Ascending aorta (tissue), 2 donors: ENCODE results near the gene SP6. TPM values are rescaled to one million over a fixed set of nuclear protein-coding genes. Genes with fewer than 3 reads are reported as not detected.
A peak's percentile ranks its signal among the peaks of the same experiment; 100 is the strongest.

Source experiments
- DNase-seq, 2 donors: peaks; one replicate each; pipeline ENCODE4 v3.0.0-alpha.2; 2019; ENCODE audit warnings: low spot score in 2 of 2
- H3K27ac ChIP-seq, 2 donors: fragments of 200-600 bp; sonication (generic); one replicate each; pipeline ENCODE4 v1.5.1; 2016 to 2017; ENCODE audit warnings: mild to moderate bottlenecking in 1 of 2
- H3K27me3 ChIP-seq: fragments of 200-600 bp; sonication (generic); one replicate; pipeline ENCODE4 v1.5.1; 2017
- H3K36me3 ChIP-seq, 2 donors: fragments of 200-600 bp; sonication (generic); one replicate each; pipeline ENCODE4 v1.5.1; 2016
- H3K4me1 ChIP-seq, 2 donors: fragments of 200-600 bp; sonication (generic); one replicate each; pipeline ENCODE4 v1.5.1; 2016 to 2017; ENCODE audit warnings: mild to moderate bottlenecking in 1 of 2
- H3K4me3 ChIP-seq, 2 donors: fragments of 200-600 bp; sonication (generic); one replicate each; pipeline ENCODE4 v1.5.1; 2016 to 2017; ENCODE audit warnings: mild to moderate bottlenecking in 1 of 2
- H3K9me3 ChIP-seq, 2 donors: fragments of 200-600 bp; sonication (generic); one replicate each; pipeline ENCODE4 v1.5.1; 2016
- CTCF ChIP-seq, 3 experiments: fragments of 200-600 bp in 2 of 3; fragments of 450-650 bp in 1 of 3; sonication (generic) in 2 of 3; IDR thresholded peaks; one replicate each; pipeline ENCODE4 v1.5.1; 2016 to 2019; ENCODE audit warnings: antibody characterized with exemption in 3 of 3, mild to moderate bottlenecking in 1 of 3, moderate library complexity in 1 of 3
- intact Hi-C: fragments of 100-400 bp; cut with DNase I; formaldehyde crosslinking; loops from one replicate; pipeline ENCODE4 v1.15.1; 2023
- total RNA-seq: library from RNA; depleted of rRNA; stranded (reverse); fragments of >200 nt; gene quantifications from one replicate; pipeline ENCODE4 v1.1.0, GENCODE V29; 2016

SP6 gene
- total RNA-seq, 1 donor from 2014 or later, result 0.11 TPM

- intact Hi-C loops, result no loop called here
- DNase-seq, result peak in 1 of 2 donors; percentile 60
- peak overlapping the region; percentile 27 to 68 for H3K27ac ChIP-seq
Measured at GRCh38 chr17:47810200-47810821, 40.7 kb downstream of the SP6 start.

DNA sequence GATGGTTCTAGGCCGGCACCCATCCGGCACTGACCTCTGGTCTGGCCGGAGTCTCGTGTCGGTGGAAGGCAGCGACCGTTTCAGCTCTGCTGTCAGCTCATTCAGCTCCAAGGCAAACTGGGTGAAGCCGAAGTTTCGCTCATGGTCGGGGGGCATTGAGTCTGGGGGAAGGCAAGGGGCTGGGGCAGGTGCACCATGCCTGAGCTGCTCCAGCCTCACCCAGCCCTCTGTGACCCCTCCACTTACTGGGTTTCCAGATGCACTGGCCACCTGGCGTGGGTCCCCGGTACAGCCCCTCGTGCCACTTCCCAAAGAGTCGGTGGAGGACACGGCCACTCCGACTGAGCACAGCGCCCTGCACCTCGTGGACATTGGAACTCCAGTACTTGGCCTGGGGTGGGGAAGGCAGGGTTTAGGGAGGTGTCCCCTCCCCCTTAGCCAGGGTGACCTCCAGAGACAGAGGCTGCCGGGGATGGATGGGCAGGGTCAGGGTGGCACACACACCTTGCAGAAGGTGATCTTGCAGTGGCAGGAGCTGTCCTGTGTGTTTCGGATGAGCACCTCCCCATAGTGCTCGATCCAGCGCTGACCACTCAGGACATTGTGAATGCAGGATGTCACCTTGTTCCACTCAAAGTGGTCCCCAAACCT, 42.0 kb downstream of the SP6 start:
- no peak for DNase-seq
- H3K36me3 ChIP-seq, result peaks cover 20 to 48% of the 10 kb centered on the region in 2 donors
- TF ChIP-seq CTCF (IDR thresholded peaks at IDR 0.05), result no peak
- intact Hi-C loops, result no loop called here
- H3K4me3 ChIP-seq, result no peak overlapping the region
- no peak overlapping the region for H3K27ac ChIP-seq
- no peaks in the 10 kb centered on the region for H3K9me3 ChIP-seq
- H3K27me3 ChIP-seq, result no peaks in the 10 kb centered on the region
- peaks cover 0 to 3% of the 10 kb centered on the region in 2 donors for H3K4me1 ChIP-seq

More at GRCh38 chr17:47810200-47810821, 40.7 kb downstream of the SP6 start:
- Histone ChIP-seq H3K27me3 (no peaks in the 10 kb centered on the region), H3K4me3 (no peak overlapping the region), H3K36me3 (peaks cover 28 to 61% of the 10 kb centered on the region in 2 donors), H3K4me1 (peaks cover 0 to 3% of the 10 kb centered on the region in 2 donors), H3K9me3 (no peaks in the 10 kb centered on the region)
- TF ChIP-seq CTCF (IDR thresholded peaks at IDR 0.05), result no peak

GRCh38 chr17:47808036-47808829, 42.7 kb downstream of the SP6 start:
- H3K27ac ChIP-seq, result no peak overlapping the region
- peaks cover 20 to 41% of the 10 kb centered on the region in 2 donors for H3K36me3 ChIP-seq
- H3K9me3 ChIP-seq, result no peaks in the 10 kb centered on the region
- TF ChIP-seq CTCF (IDR thresholded peaks at IDR 0.05), result no peak
- peaks cover 0 to 3% of the 10 kb centered on the region in 2 donors for H3K4me1 ChIP-seq
- no peaks in the 10 kb centered on the region for H3K27me3 ChIP-seq
- H3K4me3 ChIP-seq, result no peak overlapping the region
- DNase-seq, result no peak
- intact Hi-C loops, result no loop called here

DNA sequence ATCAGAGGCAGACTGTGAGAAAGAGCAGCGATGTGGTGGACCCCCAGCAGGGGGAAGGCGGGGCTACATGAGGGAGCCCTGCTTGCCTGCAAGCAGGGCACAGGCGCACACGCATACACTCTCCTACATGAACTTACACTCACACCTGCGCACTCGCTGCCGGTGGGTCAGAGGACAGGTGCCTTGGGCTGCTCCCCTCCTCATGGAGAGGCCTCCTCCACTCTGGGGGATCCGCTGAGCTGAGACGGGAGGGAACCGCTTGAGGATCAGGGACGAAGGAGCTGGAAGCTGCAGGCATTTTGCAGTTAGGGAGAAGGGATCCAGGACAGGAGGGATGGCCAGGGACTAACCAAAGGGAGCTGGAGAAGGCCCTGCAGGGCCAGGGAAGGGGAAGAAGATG, 43.5 kb downstream of the SP6 start:
- TF ChIP-seq CTCF (IDR thresholded peaks at IDR 0.05), result no peak
- no peaks in the 10 kb centered on the region for H3K9me3 ChIP-seq
- peaks cover 0 to 3% of the 10 kb centered on the region in 2 donors for H3K4me1 ChIP-seq
- intact Hi-C loops, result no loop called here
- H3K27ac ChIP-seq, result no peak overlapping the region
- no peak overlapping the region for H3K4me3 ChIP-seq
- no peaks in the 10 kb centered on the region for H3K27me3 ChIP-seq
- peaks cover 20 to 32% of the 10 kb centered on the region in 2 donors for H3K36me3 ChIP-seq
- no peak for DNase-seq

- TF ChIP-seq CTCF (IDR thresholded peaks at IDR 0.05), result no peak
- Histone ChIP-seq H3K27me3 (no peaks in the 10 kb centered on the region), H3K4me3 (no peak overlapping the region), H3K4me1 (peaks cover 0 to 3% of the 10 kb centered on the region in 2 donors), H3K27ac (no peak overlapping the region), H3K36me3 (peaks cover 20 to 32% of the 10 kb centered on the region in 2 donors), H3K9me3 (no peaks in the 10 kb centered on the region)
- intact Hi-C loops, result no loop called here
- no peak for DNase-seq
Measured at GRCh38 chr17:47806913-47807255, 44.1 kb downstream of the SP6 start.
